Epithelial cell of esophagus (primary cell): Measurements from ENCODE around the gene ERCC6L.

Experiments used
- DNase-seq: peaks from one replicate; pipeline ENCODE4 v3.0.0; 2010; ENCODE audit warnings: low read depth
- H3K4me3 ChIP-seq: 2 replicates; pipeline ENCODE4 v1.5.1; 2011; ENCODE audit warnings: mild to moderate bottlenecking, low read length, control low read depth
- TF ChIP-seq, protein P1 (sequence below): IDR thresholded peaks from 2 replicates; pipeline ENCODE4 v1.5.1; 2011; ENCODE audit warnings: low read depth, mild to moderate bottlenecking, low read length, control low read depth, inconsistent platforms; ENCODE audit not compliant: insufficient read depth; ENCODE audit errors: missing control alignments

The ERCC6L gene

GRCh38 chrX:72253686-72254085 is 14.9 kb upstream of the ERCC6L start:
- H3K4me3 ChIP-seq = no peak overlapping the region
- no peak for DNase-seq
- TF ChIP-seq, protein P1, sequence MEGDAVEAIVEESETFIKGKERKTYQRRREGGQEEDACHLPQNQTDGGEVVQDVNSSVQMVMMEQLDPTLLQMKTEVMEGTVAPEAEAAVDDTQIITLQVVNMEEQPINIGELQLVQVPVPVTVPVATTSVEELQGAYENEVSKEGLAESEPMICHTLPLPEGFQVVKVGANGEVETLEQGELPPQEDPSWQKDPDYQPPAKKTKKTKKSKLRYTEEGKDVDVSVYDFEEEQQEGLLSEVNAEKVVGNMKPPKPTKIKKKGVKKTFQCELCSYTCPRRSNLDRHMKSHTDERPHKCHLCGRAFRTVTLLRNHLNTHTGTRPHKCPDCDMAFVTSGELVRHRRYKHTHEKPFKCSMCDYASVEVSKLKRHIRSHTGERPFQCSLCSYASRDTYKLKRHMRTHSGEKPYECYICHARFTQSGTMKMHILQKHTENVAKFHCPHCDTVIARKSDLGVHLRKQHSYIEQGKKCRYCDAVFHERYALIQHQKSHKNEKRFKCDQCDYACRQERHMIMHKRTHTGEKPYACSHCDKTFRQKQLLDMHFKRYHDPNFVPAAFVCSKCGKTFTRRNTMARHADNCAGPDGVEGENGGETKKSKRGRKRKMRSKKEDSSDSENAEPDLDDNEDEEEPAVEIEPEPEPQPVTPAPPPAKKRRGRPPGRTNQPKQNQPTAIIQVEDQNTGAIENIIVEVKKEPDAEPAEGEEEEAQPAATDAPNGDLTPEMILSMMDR = no peak

- no peak for DNase-seq
- no peak overlapping the region for H3K4me3 ChIP-seq
- TF ChIP-seq, protein P1 = no peak
Observed at GRCh38 chrX:72247206-72247942, 8.5 kb upstream of the ERCC6L start.

GRCh38 chrX:72245461-72246089 is 6.7 kb upstream of the ERCC6L start:
- H3K4me3 ChIP-seq = no peak overlapping the region
- TF ChIP-seq, protein P1 = peak; percentile 71
- peak; percentile 55 for DNase-seq

DNA sequence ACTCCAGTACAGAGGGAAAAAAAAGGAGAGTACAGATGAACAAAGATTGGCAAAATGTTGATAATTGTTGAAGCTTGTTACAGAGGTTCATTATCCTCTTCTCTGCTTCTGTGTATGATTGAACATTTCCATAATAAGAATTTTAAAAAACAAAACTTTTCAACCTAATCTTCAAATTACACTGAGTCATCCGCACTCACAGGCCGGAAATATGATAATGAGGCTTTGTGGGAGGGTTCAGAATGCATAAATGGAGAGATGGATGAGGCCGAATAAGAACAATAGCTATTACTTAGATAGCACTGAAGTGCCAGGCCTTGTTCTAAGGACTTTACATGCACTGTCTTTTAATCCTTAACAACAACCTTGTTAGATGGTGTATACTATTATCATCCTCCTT is 4.6 kb upstream of the ERCC6L start:
- DNase-seq = peak; percentile 31
- TF ChIP-seq, protein P1 = no peak
- no peak overlapping the region for H3K4me3 ChIP-seq

GRCh38 chrX:72240976-72241375 is 2.1 kb upstream of the ERCC6L start:
- TF ChIP-seq, protein P1 = no peak
- H3K4me3 ChIP-seq = no peak overlapping the region
- no peak for DNase-seq

GRCh38 chrX:72238183-72238582 is 644 bp downstream of the ERCC6L start:
- DNase-seq = no peak
- TF ChIP-seq, protein P1 = no peak
- H3K4me3 ChIP-seq = peak overlapping the region; percentile 53
